Stimulated activated CD4-positive, alpha-beta T cell treated with anti-CD3 and anti-CD28 coated beads, Interleukin-2, amount 100 ng/mL, for 24 hours (primary cell): ENCODE data around the gene TNFRSF18.

Experiments
- DNase-seq, 2 donors: peaks; one replicate each; pipeline ENCODE4 v3.0.0-alpha.2; 2020

Gene TNFRSF18

DNA sequence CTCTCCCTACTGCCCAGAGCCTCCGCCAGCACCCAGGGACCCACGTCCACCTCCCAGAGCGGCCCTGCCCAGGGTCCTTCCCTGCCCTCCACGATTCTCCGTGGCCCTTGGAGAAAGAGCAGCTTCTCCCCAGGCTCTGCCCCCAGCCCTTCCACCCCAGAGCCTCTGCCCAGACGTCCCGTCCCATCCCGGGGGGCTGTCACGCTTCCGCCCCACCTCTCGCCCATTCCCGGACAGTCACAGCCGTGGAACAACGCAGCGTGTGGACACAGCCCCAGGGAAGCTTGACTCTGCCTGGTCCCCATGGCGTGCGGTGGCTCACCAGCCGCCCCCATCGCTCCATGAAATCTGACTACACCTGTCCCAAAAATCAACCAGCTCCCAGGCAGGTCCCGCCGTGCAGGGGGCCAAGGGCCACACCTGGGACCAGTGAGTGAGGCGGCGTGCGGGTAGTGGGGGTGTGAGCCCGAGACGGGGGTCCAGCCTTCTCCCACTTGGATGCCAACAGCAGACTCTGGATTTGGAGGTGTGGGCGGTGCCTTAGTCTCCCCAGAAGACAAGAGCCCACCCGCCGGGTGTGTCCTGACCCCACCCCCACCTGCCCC, 45.2 kb downstream of the TNFRSF18 start:
- DNase-seq: no peak

DNA sequence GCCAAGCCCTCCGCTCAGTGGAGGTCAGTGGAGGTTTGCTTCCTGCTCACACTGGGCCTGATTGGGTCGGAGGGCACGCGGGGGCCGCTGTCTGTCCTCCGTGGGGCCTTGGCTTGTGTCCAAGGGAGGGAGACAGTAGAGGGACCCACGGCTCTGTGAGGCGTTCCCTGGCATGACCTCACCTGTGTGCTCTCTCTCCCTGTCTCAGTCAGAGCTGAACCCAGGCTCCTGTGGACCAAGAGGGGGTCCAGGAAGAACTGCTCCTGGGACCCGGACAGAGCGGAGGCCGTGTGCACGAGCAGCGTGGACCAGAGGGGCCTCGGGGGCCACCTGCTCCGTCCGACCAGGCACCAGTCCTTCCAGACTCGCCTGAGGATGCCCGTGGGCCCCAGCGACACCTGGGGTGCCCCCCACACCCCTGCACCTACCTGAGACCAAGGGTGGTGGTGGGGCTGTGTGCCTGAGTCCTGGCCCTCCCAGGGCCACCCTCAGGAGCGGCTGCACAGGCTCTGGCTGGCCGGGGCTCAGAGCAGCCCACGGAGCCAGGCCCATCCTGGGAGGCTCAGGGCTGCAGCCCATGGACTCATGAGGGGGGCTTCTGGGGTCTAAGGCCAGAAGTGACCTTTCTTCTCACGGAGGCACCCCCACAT, 46.0 kb downstream of the TNFRSF18 start:
- DNase-seq: no peak

DNA sequence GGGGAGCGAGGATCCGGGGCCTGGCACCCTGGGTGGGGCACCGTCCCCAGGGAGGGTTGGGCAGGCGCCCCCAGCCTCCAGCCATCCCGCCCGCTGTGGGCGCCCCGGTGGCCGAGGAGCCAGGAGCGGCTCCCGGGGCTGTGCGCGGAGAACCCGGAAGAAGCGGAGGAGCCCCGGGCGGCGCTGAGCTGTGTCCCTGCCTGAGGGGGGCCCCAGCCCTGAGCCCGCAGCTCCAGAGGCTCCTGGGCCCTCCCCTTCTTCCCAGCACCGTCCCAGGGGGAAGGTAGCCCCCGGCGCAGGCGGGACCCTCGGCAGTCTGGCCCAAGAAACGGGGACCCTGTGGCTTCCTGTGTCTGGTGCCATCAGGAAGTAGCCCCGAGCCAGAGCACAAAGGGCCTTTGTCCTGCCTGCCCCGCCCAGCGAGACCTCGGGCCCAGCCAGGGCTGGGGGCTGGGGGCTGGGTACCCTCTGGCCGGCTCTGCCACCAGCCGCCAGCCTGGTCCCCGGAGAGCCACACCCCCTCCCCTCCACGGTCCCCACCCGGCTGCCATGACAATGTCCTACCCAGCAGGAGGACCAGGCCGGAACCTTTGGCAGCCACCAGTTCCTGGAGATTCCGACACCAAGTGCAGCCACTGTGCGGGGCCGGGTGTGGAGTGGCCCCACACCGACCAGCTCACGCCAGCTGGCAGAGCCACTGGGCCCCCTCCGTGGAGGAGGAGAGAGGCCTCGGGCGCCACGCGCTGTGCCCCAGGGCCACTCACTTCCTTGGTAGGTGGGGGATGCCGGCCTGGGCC, 48.3 kb downstream of the TNFRSF18 start:
- peak in 1 of 2 donors; percentile 34 for DNase-seq

DNA sequence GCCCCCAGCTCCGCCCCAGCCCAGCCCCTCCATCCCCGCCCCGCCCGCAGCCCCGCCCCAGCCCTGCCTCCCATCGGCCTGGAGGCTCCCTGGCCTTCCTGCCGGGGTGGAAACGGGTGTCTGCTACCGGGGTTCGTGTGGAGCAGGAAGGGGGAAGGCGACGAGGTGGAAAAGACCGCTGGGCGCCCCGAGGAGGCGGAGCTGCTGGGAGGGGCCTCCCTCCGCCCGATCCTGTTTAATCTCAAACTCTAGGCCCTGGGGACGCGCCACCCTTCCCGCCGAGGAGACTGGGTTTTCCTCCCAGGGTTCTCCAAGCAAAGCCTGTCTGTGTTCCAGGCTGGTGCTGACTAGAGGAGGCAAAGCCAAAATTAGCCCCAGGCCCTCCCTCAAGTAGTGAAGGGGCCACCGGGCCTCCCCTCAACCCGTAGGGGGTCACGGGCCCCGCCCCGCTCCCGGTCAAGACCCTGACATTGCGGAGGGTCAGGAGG, 48.9 kb downstream of the TNFRSF18 start:
- peak; percentile 67 to 79 for DNase-seq

DNA sequence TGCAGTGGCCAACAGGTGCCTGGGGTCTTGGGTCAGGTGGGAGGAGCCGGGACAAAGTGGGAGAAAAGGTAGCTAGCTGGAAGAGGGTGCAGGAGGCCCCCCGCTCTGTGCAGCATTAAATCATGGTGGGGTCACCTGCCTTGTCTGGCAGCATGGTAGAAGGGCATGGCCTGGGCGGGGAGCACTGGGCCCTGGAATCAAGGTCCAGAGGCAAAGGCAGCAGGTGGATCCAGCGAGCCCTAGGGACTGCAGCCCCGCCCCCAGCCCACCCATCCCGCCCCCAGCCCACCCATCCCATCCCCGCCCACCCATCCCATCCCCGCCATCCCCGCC, 49.4 kb downstream of the TNFRSF18 start:
- DNase-seq: no peak

DNA sequence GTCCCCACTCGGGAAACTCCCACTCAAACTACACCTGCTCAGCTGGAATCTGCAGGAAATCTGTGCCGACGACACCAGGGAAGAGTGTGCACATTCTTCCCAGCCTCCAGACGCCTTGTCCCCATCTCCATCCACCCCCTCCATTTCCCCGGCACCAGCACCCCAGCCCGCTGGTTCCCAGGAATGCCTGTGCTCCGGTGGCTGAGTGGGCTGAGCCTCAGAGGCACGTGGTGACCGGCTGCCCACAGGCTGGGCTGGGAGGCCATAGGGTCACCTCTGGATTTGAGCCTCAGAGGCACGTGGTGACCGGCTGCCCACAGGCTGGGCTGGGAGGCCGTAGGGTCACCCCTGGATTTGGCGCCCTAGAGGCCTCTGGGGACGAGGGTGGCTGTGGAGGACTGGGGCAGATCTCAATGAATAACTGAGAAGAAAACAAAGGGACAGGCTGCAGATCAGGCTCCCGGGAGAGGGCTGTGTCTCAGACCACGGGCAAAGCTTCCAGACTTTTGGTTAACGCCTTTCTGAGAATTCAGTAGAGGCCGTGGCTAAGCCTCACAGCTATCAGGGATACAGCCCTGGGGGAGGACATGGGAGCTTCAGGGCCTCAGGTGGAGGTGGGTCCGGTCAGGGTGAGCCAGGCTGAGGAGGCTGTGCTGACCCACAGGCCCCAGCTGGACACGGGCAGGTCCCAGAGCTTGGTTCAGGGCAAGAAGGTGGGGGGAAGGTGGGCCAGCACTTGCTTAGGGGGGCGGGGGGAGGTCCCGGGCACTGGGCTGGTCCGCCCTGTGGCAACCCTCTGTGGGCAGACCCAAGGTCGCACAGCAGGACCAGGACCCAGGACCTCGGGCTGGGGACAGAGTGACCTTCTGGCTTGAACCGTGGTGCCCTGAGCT, 50.0 kb downstream of the TNFRSF18 start:
- DNase-seq: no peak

DNA sequence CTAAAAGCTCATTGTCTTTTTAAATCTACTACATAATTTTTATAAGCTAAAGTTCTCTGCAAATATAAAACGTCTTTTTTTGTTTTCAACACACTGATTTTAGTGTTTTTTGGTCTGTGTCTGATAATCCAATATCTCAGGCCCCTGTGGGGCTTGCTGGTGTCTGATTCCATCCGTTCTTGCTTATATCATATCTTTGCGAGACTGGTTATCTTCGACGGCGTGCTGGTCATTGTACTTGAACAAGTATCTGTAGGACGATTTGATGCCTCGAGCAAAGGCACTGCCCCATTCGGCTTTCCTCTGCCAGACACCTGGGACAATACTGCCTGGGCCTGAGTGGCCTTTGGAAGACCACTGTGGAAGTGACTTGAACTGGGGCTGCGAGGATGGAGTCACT, 51.1 kb downstream of the TNFRSF18 start:
- DNase-seq: no peak

DNA sequence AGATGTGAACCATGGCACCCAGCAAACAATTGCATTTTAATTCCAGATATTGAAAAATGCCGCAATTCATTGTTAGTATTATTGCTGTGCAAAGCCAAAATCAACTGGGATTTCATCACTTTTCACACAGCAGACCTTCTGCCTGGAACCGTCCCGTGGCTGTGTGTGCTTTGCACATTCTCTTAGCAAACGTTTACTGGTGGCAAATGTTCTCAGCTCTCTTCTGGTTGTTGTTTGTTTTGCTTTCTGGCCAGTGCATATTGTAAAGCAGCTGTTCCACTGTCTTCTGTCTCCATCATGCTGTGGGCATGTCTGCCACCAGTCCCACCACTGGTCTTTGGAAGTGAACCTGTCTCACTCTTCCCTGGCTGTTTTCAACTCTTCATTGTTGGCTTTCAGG, 52.5 kb downstream of the TNFRSF18 start:
- DNase-seq: no peak
